SJCRH30 (cell line): ENCODE data around the gene ZDHHC7. TPM values are rescaled to one million over a fixed set of nuclear protein-coding genes. Genes with fewer than 3 reads are reported as not detected.

Source experiments
- DNase-seq, 2 experiments: peaks; one replicate each; pipeline ENCODE4 v3.0.0-alpha.2; 2015 to 2020
- H3K27ac ChIP-seq: fragments of 250-450 bp; sonication (Bioruptor Pico); 2 replicates; pipeline ENCODE4 v1.5.1; 2020; ENCODE audit warnings: mild to moderate bottlenecking, moderate library complexity
- H3K27me3 ChIP-seq: fragments of 250-450 bp; sonication (Bioruptor Pico); 2 replicates; pipeline ENCODE4 v1.5.1; 2020; ENCODE audit warnings: mild to moderate bottlenecking, moderate library complexity
- H3K36me3 ChIP-seq: fragments of 250-450 bp; sonication (Bioruptor Pico); 2 replicates; pipeline ENCODE4 v1.5.1; 2020; ENCODE audit warnings: mild to moderate bottlenecking, moderate library complexity
- H3K4me1 ChIP-seq: fragments of 250-450 bp; sonication (Bioruptor Pico); 2 replicates; pipeline ENCODE4 v1.5.1; 2020; ENCODE audit warnings: mild to moderate bottlenecking, moderate library complexity
- H3K4me3 ChIP-seq: fragments of 250-450 bp; sonication (Bioruptor Pico); 2 replicates; pipeline ENCODE4 v1.5.1; 2020; ENCODE audit warnings: mild to moderate bottlenecking, moderate library complexity
- H3K9me3 ChIP-seq: fragments of 250-450 bp; sonication (Bioruptor Pico); replicated peaks from 2 replicates; pipeline ENCODE4 v1.5.1; 2020; ENCODE audit warnings: mild to moderate bottlenecking, moderate library complexity
- total RNA-seq: library from RNA; depleted of rRNA; stranded (reverse); fragments of >200 nt; shearing (Covaris generic); gene quantifications from 2 replicates; pipeline ENCODE4 v1.2.3, GENCODE V29; 2014

Gene ZDHHC7
- total RNA-seq, 1 experiment from 2014 or later, result 18.5 TPM

GRCh38 chr16:84979516-84979915 is 31.8 kb downstream of the ZDHHC7 start:
- Histone ChIP-seq H3K27me3 (no peaks in the 10 kb centered on the region), H3K4me1 (no peaks in the 10 kb centered on the region), H3K36me3 (peaks cover 2% of the 10 kb centered on the region; the same call in 1 of the 2 replicates), H3K27ac (no peak overlapping the region), H3K9me3 (no peaks in the 10 kb centered on the region), H3K4me3 (no peak overlapping the region)
- DNase-seq, result no peak

- H3K4me3 ChIP-seq, result no peak overlapping the region
- no peaks in the 10 kb centered on the region for H3K4me1 ChIP-seq
- no peak overlapping the region for H3K27ac ChIP-seq
- DNase-seq, result no peak
- H3K36me3 ChIP-seq, result peaks cover 2% of the 10 kb centered on the region; the same call in 1 of the 2 replicates
- H3K9me3 ChIP-seq, result no peaks in the 10 kb centered on the region
- no peaks in the 10 kb centered on the region for H3K27me3 ChIP-seq
Observed at GRCh38 chr16:84976644-84977400, 34.5 kb downstream of the ZDHHC7 start.

GRCh38 chr16:84975522-84975921 is 35.8 kb downstream of the ZDHHC7 start:
- Histone ChIP-seq H3K9me3 (no peaks in the 10 kb centered on the region), H3K36me3 (peaks cover 2% of the 10 kb centered on the region; the same call in 1 of the 2 replicates), H3K4me3 (no peak overlapping the region), H3K27ac (no peak overlapping the region), H3K27me3 (no peaks in the 10 kb centered on the region), H3K4me1 (no peaks in the 10 kb centered on the region)
- no peak for DNase-seq

- no peaks in the 10 kb centered on the region for H3K9me3 ChIP-seq
- DNase-seq, result no peak
- no peak overlapping the region for H3K27ac ChIP-seq
- H3K4me1 ChIP-seq, result no peaks in the 10 kb centered on the region
- no peak overlapping the region for H3K4me3 ChIP-seq
- no peaks in the 10 kb centered on the region for H3K27me3 ChIP-seq
- peaks cover 2% of the 10 kb centered on the region; the same call in 1 of the 2 replicates for H3K36me3 ChIP-seq
Observed at GRCh38 chr16:84975066-84975465, 36.3 kb downstream of the ZDHHC7 start.

- H3K4me1 ChIP-seq, result no peaks in the 10 kb centered on the region
- no peak overlapping the region for H3K27ac ChIP-seq
- no peaks in the 10 kb centered on the region for H3K27me3 ChIP-seq
- DNase-seq, result no peak
- H3K9me3 ChIP-seq, result no peaks in the 10 kb centered on the region
- peaks cover 2% of the 10 kb centered on the region; the same call in 1 of the 2 replicates for H3K36me3 ChIP-seq
- no peak overlapping the region for H3K4me3 ChIP-seq
Observed at GRCh38 chr16:84973776-84974523, 37.4 kb downstream of the ZDHHC7 start.

GRCh38 chr16:84973236-84973635 is 38.1 kb downstream of the ZDHHC7 start:
- H3K27me3 ChIP-seq, result no peaks in the 10 kb centered on the region
- H3K4me3 ChIP-seq, result no peak overlapping the region
- H3K36me3 ChIP-seq, result peaks cover 2% of the 10 kb centered on the region; the same call in 1 of the 2 replicates
- no peaks in the 10 kb centered on the region for H3K9me3 ChIP-seq
- DNase-seq, result no peak
- no peak overlapping the region for H3K27ac ChIP-seq
- H3K4me1 ChIP-seq, result no peaks in the 10 kb centered on the region

GRCh38 chr16:84970447-84971127 is 40.7 kb downstream of the ZDHHC7 start:
- H3K9me3 ChIP-seq, result no peaks in the 10 kb centered on the region
- no peaks in the 10 kb centered on the region for H3K27me3 ChIP-seq
- H3K4me3 ChIP-seq, result no peak overlapping the region
- no peaks in the 10 kb centered on the region for H3K36me3 ChIP-seq
- H3K4me1 ChIP-seq, result no peaks in the 10 kb centered on the region
- DNase-seq, result peak; percentile 44 to 67
- H3K27ac ChIP-seq, result no peak overlapping the region

- H3K27ac ChIP-seq, result no peak overlapping the region
- no peaks in the 10 kb centered on the region for H3K27me3 ChIP-seq
- H3K4me3 ChIP-seq, result no peak overlapping the region
- no peaks in the 10 kb centered on the region for H3K9me3 ChIP-seq
- no peaks in the 10 kb centered on the region for H3K36me3 ChIP-seq
- DNase-seq, result no peak
- H3K4me1 ChIP-seq, result no peaks in the 10 kb centered on the region
Observed at GRCh38 chr16:84967828-84968227, 43.5 kb downstream of the ZDHHC7 start.

GRCh38 chr16:84965428-84966415 is 45.6 kb downstream of the ZDHHC7 start:
- H3K4me3 ChIP-seq, result no peak overlapping the region
- no peaks in the 10 kb centered on the region for H3K36me3 ChIP-seq
- DNase-seq, result no peak
- no peak overlapping the region for H3K27ac ChIP-seq
- H3K9me3 ChIP-seq, result no peaks in the 10 kb centered on the region
- H3K27me3 ChIP-seq, result no peaks in the 10 kb centered on the region
- no peaks in the 10 kb centered on the region for H3K4me1 ChIP-seq

DNA sequence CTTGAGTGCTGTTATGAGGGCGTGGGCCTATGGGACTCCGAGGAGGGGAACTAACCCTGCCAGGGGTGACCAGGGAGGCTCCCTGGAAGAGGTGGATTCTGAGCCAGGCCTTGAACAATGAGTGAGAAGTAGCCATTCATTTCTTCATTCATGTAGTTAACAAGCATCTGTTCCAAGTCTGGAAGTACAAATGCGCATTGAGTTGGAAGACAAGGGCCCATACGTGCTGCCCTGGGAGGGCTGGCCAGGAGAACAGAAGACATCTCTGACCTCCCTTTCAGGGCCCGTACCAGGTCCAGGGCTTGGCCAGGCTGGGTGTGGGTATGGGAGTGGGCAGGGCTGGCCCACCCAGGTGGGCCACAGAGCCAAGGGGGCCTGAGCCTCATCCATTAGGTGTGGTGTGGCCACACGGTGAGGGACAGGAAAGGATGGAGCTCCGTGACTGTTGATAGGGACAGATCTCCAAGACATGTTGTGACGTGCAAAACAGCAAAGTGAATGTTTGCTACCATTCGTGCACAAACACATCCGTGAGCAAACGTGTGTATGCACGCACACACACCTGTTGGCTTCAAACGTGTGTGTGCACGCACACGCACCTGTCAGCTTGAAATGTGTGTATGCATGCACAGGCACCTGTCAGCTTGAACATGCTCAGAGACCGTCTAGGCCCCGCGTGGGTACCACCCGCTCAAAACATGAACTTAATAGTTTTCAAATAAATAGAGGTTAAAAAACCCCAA is 46.8 kb downstream of the ZDHHC7 start:
- Histone ChIP-seq H3K27me3 (no peaks in the 10 kb centered on the region), H3K27ac (no peak overlapping the region), H3K9me3 (no peaks in the 10 kb centered on the region), H3K4me1 (no peaks in the 10 kb centered on the region), H3K4me3 (no peak overlapping the region), H3K36me3 (no peaks in the 10 kb centered on the region)
- no peak for DNase-seq

DNA sequence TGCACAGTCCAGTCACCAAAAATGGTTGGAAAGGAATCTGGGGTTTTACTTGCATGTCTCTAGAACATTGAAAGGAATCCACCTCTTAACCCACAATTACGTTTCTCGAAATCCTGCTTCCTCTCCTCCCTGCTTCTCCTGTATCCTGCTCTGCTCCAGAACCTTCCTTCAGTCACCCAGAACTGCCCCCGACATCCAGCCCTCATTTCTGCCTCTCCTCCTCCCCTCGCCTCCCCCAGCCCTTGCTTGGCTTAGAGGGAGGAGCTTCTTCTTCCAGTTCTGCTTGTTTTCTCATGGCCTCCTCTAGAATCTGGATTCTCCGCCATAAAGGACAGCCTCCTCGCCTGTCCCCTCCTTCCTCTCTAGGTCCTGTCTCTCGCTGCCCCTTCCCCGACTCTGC is 48.3 kb downstream of the ZDHHC7 start:
- Histone ChIP-seq H3K9me3 (no peaks in the 10 kb centered on the region), H3K4me1 (no peaks in the 10 kb centered on the region), H3K4me3 (no peak overlapping the region), H3K27me3 (no peaks in the 10 kb centered on the region), H3K36me3 (no peaks in the 10 kb centered on the region), H3K27ac (no peak overlapping the region)
- DNase-seq, result no peak

DNA sequence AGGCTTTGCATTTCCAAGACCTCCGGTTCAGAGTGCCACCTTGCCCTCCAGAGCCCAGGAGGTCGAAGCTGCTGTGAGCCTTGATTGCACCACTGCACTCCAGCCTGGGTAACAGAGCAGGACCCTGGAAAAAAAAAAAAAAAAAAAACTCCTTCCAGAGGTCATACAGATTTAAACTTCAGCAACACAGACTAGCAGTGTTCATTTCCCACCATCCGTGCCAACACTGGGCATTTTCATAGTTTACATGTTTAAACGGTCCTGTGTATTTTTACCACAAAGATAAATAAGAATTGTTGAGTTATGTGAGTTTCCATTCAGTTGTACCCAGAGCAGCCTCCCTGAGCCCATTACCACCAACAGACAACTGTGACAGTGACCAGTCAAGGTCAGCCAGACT is 50.4 kb downstream of the ZDHHC7 start:
- no peaks in the 10 kb centered on the region for H3K9me3 ChIP-seq
- no peaks in the 10 kb centered on the region for H3K27me3 ChIP-seq
- H3K27ac ChIP-seq, result no peak overlapping the region
- no peaks in the 10 kb centered on the region for H3K36me3 ChIP-seq
- H3K4me3 ChIP-seq, result no peak overlapping the region
- DNase-seq, result no peak
- H3K4me1 ChIP-seq, result no peaks in the 10 kb centered on the region

- Histone ChIP-seq H3K4me3 (no peak overlapping the region), H3K4me1 (no peaks in the 10 kb centered on the region), H3K9me3 (no peaks in the 10 kb centered on the region), H3K36me3 (no peaks in the 10 kb centered on the region), H3K27ac (no peak overlapping the region), H3K27me3 (no peaks in the 10 kb centered on the region)
- DNase-seq, result no peak
Observed at GRCh38 chr16:84959784-84960417, 51.4 kb downstream of the ZDHHC7 start.
